A204.1 (cell line): ENCODE measurements around the gene SNX33.
A peak's percentile ranks its signal among the peaks of the same experiment; 100 is the strongest.
"Not testable (repeated sequence)": the region's sequence is repeated elsewhere in the genome, so short reads cannot be mapped to it uniquely, and the experiment has no call there.

Experiments
- FAIRE-seq: peaks from 2 replicates; lab custom pipeline; 2012; peaks lifted over from hg19 to GRCh38; lab: Jason Lieb, UNC

The SNX33 gene

DNA sequence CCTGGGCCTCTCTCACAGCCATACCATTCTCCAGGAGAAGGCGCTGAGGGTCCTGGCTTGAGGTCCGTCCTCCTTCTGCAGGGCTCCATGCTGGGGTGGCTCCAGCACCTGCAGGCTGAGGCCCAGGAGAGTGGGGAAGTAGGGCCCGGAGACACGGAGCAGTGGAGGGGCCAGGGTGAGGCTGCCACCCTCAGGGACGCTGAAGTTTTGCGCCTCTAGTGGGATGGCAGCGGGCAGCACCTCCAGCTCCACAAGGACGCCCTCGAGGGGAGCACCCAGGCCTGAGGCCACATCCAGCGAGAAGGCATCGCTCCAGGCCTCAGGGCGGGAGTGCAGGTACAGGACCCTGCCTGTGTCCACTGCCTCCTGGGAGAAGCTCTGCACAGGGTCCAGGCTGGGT lies 37.5 kb downstream of the SNX33 start:
- FAIRE-seq = no peak

GRCh38 chr15:75686212-75686642 lies 38.5 kb downstream of the SNX33 start:
- FAIRE-seq = not testable (repeated sequence)

GRCh38 chr15:75687486-75688277 lies 40.0 kb downstream of the SNX33 start:
- FAIRE-seq = no peak

- no peak for FAIRE-seq
Measured at GRCh38 chr15:75688278-75688557, 40.5 kb downstream of the SNX33 start.

DNA sequence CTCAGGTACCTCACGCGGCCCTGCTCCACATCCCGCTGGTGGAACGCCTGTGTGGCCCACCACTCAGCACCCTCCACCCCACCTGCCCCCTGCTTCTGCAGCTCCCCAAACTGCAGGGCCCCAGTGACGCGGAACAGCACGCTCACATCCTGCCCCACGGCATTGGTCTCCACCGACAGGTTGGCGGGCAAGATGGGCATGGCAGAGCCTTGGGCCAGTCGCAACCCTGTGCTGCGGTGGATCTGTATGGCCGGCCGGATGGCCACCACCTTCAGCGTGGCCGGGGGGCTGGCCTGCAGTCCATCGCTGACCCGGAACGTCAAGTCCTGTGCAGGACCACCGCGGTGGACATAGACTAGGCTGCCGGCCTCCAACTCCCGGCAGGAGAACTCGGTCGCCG lies 41.1 kb downstream of the SNX33 start:
- no peak for FAIRE-seq

- not testable (repeated sequence) for FAIRE-seq
Measured at GRCh38 chr15:75689429-75689828, 41.7 kb downstream of the SNX33 start.

GRCh38 chr15:75692311-75692710 lies 44.6 kb downstream of the SNX33 start:
- FAIRE-seq = not testable (repeated sequence)

GRCh38 chr15:75693028-75693427 lies 45.3 kb downstream of the SNX33 start:
- FAIRE-seq = not testable (repeated sequence)

DNA sequence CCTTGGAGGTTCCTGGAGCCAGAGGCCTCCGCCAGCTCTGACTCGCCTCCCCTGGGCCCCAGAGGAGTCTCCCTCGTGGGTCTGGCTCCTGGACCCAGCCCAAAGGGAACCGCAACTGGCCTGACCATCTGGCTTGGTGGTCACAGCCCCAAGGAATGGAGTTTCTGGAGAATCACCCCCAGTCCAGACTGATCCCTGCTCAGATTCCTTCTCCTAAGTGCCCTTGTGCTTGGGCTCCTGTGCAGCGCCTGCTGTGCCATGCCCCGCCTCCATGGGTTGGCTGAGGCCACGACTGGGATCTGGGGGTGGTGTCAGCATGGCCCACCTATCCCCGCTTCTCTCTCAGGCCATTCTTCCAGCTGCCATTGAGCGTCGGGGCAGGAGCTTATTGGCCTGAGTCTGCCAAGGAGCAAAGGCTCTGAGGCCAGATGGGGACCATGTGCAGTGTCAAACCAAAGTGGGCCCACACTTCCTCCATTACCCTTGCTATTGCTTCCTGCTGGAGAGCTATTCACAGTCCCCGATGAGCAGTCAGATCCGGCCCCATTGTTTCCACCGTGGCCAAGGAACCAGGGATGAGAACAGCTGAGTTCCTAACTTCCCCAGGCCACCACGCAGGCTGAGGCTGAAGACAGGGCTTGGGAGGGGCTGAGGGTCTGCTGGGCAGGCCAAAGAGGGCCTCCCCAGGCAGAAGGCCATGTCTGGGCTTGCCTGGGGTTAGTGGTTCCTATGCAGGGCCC lies 46.0 kb downstream of the SNX33 start:
- FAIRE-seq = no peak

DNA sequence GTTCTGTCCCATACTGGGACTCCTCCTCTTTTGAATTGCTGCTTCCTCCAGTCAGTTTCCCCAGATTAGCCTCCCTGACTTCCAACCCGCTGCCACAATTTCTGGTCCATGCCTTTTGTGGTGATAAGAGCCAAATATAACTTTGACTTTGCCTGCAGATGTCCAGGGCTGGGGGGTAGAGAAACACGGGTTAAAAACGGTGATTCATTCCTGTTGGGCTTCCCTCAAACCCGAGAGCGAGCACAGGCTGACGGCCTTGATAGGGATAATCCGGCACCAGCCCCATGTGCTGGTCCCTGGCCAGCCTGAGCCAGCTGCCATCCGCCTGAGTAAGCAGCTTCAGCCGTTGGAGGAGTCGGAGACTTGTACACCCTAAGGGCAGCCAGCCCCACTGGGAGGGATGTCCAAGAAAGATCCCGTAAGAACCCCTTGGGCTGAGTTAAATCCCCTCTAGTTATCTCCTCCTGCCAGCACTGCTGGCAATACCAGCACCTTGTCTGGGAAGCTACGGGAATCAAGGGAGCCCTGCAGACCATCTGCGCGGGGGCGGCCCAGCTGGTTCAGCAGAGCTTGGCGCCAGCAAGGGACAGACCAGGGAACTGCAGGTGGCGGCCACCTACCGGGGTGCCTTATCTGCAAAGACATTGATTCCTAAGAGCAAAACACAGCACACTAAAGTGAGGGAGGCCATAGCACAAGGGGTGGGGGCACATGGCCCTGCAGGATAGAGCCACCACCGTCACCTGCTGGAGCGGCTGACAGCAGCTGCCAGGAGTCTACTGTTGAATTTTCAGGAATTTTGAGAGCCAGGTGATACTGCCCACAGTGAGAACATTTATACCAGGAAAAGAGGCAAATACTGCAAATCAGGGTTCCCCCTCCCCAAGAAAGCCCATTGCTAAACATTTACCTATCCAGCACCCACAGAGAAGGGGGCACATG lies 46.8 kb downstream of the SNX33 start:
- FAIRE-seq = peak; percentile 72

GRCh38 chr15:75695220-75695619 lies 47.5 kb downstream of the SNX33 start:
- FAIRE-seq = no peak

- FAIRE-seq = no peak
Measured at GRCh38 chr15:75695634-75696310, 48.1 kb downstream of the SNX33 start.

DNA sequence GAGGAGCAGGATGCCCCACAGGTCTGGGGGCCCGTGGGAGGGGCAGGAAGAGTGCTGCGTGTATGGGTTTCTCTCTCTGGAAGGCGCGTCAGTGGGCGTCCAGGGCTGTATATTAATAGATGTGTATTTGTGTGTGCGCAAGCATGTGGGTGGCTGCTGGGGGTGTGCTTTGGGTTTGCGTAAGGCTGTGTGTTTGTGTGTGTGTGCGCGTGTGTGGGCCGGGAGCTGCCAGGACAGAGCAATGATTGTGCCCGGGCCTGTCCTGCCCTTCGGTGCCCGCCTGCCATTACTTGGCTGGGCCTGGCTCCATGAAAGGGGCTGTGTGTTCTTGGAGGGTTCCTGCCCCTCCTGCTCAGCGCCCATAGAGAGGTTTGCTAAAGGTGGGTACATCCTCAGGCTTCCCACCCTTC lies 48.6 kb downstream of the SNX33 start:
- FAIRE-seq = no peak

GRCh38 chr15:75696854-75697259 lies 49.1 kb downstream of the SNX33 start:
- FAIRE-seq = no peak

GRCh38 chr15:75697523-75697922 lies 49.8 kb downstream of the SNX33 start:
- no peak for FAIRE-seq

GRCh38 chr15:75697974-75698747 lies 50.4 kb downstream of the SNX33 start:
- not testable (repeated sequence) for FAIRE-seq

- FAIRE-seq = not testable (repeated sequence)
Measured at GRCh38 chr15:75699517-75699916, 51.8 kb downstream of the SNX33 start.

DNA sequence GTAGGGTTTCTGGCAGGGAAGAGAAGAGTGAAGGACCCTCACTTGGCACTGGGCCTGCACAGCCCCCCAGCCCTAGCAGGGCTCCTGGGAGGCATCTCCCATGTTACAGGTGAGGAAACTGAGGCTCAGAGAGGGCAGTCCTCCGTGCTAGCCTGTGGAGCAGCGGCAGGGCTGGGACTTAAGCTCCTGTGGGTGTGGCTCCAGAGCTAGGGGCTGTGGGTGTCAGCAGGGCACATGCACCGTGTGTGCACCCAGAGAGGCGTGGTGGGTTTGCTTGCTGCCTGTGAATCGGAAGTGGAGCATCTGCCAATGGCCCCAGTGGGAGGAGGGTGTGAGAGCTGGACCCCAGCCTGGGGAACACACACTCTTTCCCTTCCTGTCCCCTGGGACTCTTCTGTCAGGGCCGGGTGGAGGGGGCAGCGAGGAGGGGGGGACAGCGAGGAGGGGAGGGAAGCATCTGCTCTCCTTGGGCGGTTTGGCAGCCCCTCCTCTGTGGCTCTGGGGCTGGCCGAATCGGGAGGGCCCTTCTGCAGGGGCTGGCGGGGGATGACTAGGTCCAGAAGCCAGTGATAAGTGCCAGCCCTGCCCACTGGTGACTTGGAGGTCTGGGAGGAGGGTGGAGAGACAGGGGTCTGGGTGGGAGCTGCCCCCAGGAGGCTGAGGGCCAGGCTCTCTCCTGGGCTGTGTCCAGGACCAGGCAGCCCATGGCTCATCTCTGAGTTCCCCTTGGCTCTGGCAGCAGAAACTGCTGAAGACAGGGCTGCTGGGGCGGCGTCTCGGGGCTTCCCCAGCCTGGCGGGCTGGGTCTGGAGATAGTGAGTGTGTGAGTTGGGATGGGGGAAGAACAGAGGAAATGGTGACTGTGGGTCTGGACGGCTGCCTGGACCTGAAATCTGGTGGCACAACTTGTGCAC lies 52.5 kb downstream of the SNX33 start:
- FAIRE-seq = not testable (repeated sequence)

- not testable (repeated sequence) for FAIRE-seq
Measured at GRCh38 chr15:75701071-75702003, 53.6 kb downstream of the SNX33 start.
